ENCODE measurements around the gene DPF3.

GRCh38 chr14:72864712-72865365 lies 29.1 kb downstream of the DPF3 start:
- TF ChIP-seq EZH2 (IDR thresholded peaks at IDR 0.05; ENCODE audit: insufficient read depth, poor library complexity, severe bottlenecking) (no peak), EZH2phosphoT487 (IDR thresholded peaks at IDR 0.05; ENCODE audit: insufficient read depth, low read depth) (no peak)

Measured in GM23248 (cell line).